Measurements from ENCODE around the gene RAPGEF4. TPM values are rescaled to one million over a fixed set of nuclear protein-coding genes. Genes with fewer than 3 reads are reported as not detected.

RAPGEF4 gene
- total and polyA plus RNA-seq, 2 of the 8 experiments (the other 6 are each of a cell fraction or from before 2014, with no cell fraction given): 1.2 to 2.6 TPM

- Histone ChIP-seq H3K27ac (ENCODE audit: low read depth, low read length) (no peak overlapping the region), H3K9me3 (ENCODE audit: insufficient read depth in 2 of 2, low read depth in 1 of 2, low read length in 1 of 2) (no peaks in the 10 kb centered on the region), H4K8ac (ENCODE audit: extremely low read depth, insufficient read depth, low read length) (no peak overlapping the region), H2BK20ac (ENCODE audit: low read length) (no peak overlapping the region), H3K56ac (replicated peaks; ENCODE audit: insufficient read length, low read depth, low read length) (no peak overlapping the region), H3K23ac (ENCODE audit: insufficient read length) (no peak overlapping the region), H2BK15ac (ENCODE audit: low read length) (no peak overlapping the region), H3K79me1 (ENCODE audit: low read depth, low read length) (no peaks in the 10 kb centered on the region), H3K27me3 (replicated peaks in 1 of 4; ENCODE audit: control insufficient read depth in 3 of 4, extremely low read depth in 1 of 4, insufficient read depth in 3 of 4, low read length in 3 of 4) (no peaks in the 10 kb centered on the region), H3K9ac (replicated peaks in 1 of 4; ENCODE audit: extremely low read depth in 1 of 4, low read depth in 3 of 4, low read length in 3 of 4) (no peak overlapping the region), H4K5ac (ENCODE audit: insufficient read length, low read depth, low read length) (no peak overlapping the region), H4K91ac (replicated peaks; ENCODE audit: insufficient read length, low read length) (no peak overlapping the region), H3K4me2 (ENCODE audit: insufficient read depth in 1 of 2, low read depth in 2 of 2, low read length in 2 of 2) (no peak overlapping the region), H3K14ac (ENCODE audit: insufficient read length) (no peak overlapping the region), H3K4me1 (replicated peaks in 1 of 4; ENCODE audit: control insufficient read depth in 3 of 4, insufficient read depth in 4 of 4, low read length in 3 of 4) (no peaks in the 10 kb centered on the region), H3K18ac (ENCODE audit: extremely low read depth, low read length) (no peak overlapping the region), H3K23me2 (ENCODE audit: low read depth, low read length) (no peaks in the 10 kb centered on the region; the same call in 1 of the 2 replicates), H3K4ac (replicated peaks; ENCODE audit: insufficient read length, low read depth, low read length) (no peak overlapping the region), H4K20me1 (replicated peaks in 1 of 2; ENCODE audit: control insufficient read depth in 1 of 2, insufficient read depth in 2 of 2, low read length in 2 of 2) (no peaks in the 10 kb centered on the region), H2BK12ac (ENCODE audit: low read depth, low read length) (no peak overlapping the region), H3K79me2 (ENCODE audit: control insufficient read depth in 1 of 2, insufficient read depth in 2 of 2, low read length in 2 of 2) (no peaks in the 10 kb centered on the region), H2AK5ac (ENCODE audit: low read depth, low read length) (no peak overlapping the region), H2BK120ac (replicated peaks; ENCODE audit: low read depth, low read length) (no peak overlapping the region), H2BK5ac (ENCODE audit: low read depth, low read length) (no peak overlapping the region), H3K36me3 (ENCODE audit: control insufficient read depth in 2 of 4, insufficient read depth in 4 of 4, low read length in 3 of 4) (no peaks in the 10 kb centered on the region), H2AFZ (ENCODE audit: low read length) (no peak overlapping the region), H3K4me3 (ENCODE audit: extremely low read depth in 1 of 4, insufficient read depth in 2 of 4, low read depth in 3 of 4, low read length in 4 of 4) (no peak overlapping the region)
- POLR2A ChIA-PET (ENCODE audit: partially characterized antibody): no interaction called here
- DNase-seq (ENCODE audit: low read depth in 1 of 2, low spot score in 2 of 2) (no peak), FAIRE-seq (no peak)
- CTCF ChIA-PET (ENCODE audit: partially characterized antibody): interaction anchor here (1.1 to 1.5 kb wide), 5 partner anchors 23 to 96 kb away, joined by 3 to 4 read pairs (median 3); no protein-coding TSS in a partner anchor
- no peak for TF ChIP-seq KDM5A (IDR thresholded peaks at IDR 0.05; ENCODE audit: low read length)
- TF ChIP-seq KDM4A (IDR thresholded peaks at IDR 0.05; ENCODE audit: low read depth, low read length, severe bottlenecking): no peak
- TF ChIP-seq HDAC6 (IDR thresholded peaks at IDR 0.05; ENCODE audit: low read depth, low read length): no peak
- no peak for TF ChIP-seq KDM1A (IDR thresholded peaks at IDR 0.05; ENCODE audit: borderline replicate concordance, low read length)
- TF ChIP-seq TAF7 (optimal IDR thresholded peaks at IDR 0.05; ENCODE audit: borderline replicate concordance, low read depth, low read length): no peak
Measured at GRCh38 chr2:172836827-172837226, 101.2 kb downstream of the RAPGEF4 start.

Measured in H1 (cell line).